Chondrocyte (in vitro differentiated cells): ENCODE data around the gene DNAH7. TPM values are rescaled to one million over a fixed set of nuclear protein-coding genes. Genes with fewer than 3 reads are reported as not detected.

Experiments used
- DNase-seq: peaks from one replicate; pipeline ENCODE4 v3.0.0; 2021; ENCODE audit warnings: mixed read lengths, low spot score
- H3K27ac Mint-ChIP-seq: one replicate; pipeline ENCODE4 v1.8.0; 2021; ENCODE audit warnings: mild to moderate bottlenecking, moderate library complexity, mixed read lengths; ENCODE audit not compliant: unreplicated experiment
- H3K27me3 Mint-ChIP-seq: 2 replicates; pipeline ENCODE4 v1.8.0; 2021; ENCODE audit warnings: low read depth, mixed read lengths
- H3K36me3 Mint-ChIP-seq: 2 replicates; pipeline ENCODE4 v1.8.0; 2021; ENCODE audit warnings: low read depth, mixed read lengths
- H3K4me1 Mint-ChIP-seq: 2 replicates; pipeline ENCODE4 v1.8.0; 2021; ENCODE audit warnings: low read depth, mild to moderate bottlenecking, mixed read lengths
- H3K4me3 Mint-ChIP-seq: one replicate; pipeline ENCODE4 v1.8.0; 2021; ENCODE audit warnings: mild to moderate bottlenecking, moderate library complexity, mixed read lengths; ENCODE audit not compliant: unreplicated experiment
- H3K9me3 Mint-ChIP-seq: 2 replicates; pipeline ENCODE4 v1.8.0; 2021; ENCODE audit warnings: low read depth, mixed read lengths
- total RNA-seq: library from RNA; stranded (reverse); gene quantifications from 3 replicates; pipeline ENCODE4 v1.2.1, GENCODE V29; 2021
- TF ChIP-seq, protein P1 (sequence below): fragments of 200-600 bp; sonication (generic); IDR thresholded peaks from 2 replicates; pipeline ENCODE4 v1.5.0; 2021; ENCODE audit warnings: antibody characterized with exemption, mild to moderate bottlenecking, moderate library complexity

The DNAH7 gene
- total RNA-seq, 1 donor from 2014 or later, result 0.20 TPM

DNA sequence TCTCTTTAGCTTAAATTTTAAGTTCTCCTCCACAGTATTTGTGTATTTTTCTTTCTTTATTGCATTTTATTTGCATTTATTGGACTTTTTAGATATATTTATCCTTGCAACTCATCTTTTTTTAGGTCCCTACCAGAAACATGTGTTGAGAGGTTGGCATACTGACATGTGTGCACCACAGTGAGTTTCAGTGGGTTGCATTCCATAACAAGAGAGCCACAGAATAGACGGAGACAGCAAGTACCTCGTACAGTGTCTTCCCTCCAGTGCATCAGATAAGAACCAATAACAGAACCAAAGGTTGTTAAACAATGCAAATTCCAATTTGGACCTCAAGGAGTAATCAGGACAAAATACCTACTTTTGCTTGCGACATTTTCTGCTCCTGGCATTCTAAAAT, 111.9 kb downstream of the DNAH7 start:
- Mint-ChIP-seq H3K4me3 (no peak overlapping the region), H3K27ac (no peak overlapping the region), H3K36me3 (no peaks in the 10 kb centered on the region), H3K9me3 (peaks cover 19% of the 10 kb centered on the region), H3K27me3 (peaks cover 11% of the 10 kb centered on the region), H3K4me1 (no peaks in the 10 kb centered on the region)
- DNase-seq, result no peak
- TF ChIP-seq, protein P1, sequence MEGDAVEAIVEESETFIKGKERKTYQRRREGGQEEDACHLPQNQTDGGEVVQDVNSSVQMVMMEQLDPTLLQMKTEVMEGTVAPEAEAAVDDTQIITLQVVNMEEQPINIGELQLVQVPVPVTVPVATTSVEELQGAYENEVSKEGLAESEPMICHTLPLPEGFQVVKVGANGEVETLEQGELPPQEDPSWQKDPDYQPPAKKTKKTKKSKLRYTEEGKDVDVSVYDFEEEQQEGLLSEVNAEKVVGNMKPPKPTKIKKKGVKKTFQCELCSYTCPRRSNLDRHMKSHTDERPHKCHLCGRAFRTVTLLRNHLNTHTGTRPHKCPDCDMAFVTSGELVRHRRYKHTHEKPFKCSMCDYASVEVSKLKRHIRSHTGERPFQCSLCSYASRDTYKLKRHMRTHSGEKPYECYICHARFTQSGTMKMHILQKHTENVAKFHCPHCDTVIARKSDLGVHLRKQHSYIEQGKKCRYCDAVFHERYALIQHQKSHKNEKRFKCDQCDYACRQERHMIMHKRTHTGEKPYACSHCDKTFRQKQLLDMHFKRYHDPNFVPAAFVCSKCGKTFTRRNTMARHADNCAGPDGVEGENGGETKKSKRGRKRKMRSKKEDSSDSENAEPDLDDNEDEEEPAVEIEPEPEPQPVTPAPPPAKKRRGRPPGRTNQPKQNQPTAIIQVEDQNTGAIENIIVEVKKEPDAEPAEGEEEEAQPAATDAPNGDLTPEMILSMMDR, result no peak

DNA sequence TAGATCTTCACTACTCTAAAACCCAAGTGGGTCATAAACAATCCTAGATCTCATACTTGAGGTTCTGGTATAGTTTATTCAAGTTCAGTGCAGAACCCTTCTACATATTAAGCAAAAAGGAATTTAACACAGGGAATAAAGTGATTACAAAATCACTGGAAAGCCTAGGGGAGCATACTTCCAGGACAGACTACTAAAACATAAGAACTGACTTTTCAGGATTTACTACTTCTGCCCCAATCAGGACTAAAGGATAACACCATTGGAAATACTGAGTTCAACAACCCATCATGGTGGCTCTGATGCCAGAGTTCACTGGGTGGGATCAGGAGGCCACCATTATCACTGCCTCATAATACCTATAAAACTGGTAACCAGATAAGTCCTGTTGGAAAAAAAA, 123.6 kb downstream of the DNAH7 start:
- H3K9me3 Mint-ChIP-seq, result peaks cover 10% of the 10 kb centered on the region
- H3K4me1 Mint-ChIP-seq, result no peaks in the 10 kb centered on the region
- H3K4me3 Mint-ChIP-seq, result no peak overlapping the region
- DNase-seq, result no peak
- peaks cover 36% of the 10 kb centered on the region for H3K27me3 Mint-ChIP-seq
- no peak overlapping the region for H3K27ac Mint-ChIP-seq
- no peaks in the 10 kb centered on the region for H3K36me3 Mint-ChIP-seq
- TF ChIP-seq, protein P1, result no peak

DNA sequence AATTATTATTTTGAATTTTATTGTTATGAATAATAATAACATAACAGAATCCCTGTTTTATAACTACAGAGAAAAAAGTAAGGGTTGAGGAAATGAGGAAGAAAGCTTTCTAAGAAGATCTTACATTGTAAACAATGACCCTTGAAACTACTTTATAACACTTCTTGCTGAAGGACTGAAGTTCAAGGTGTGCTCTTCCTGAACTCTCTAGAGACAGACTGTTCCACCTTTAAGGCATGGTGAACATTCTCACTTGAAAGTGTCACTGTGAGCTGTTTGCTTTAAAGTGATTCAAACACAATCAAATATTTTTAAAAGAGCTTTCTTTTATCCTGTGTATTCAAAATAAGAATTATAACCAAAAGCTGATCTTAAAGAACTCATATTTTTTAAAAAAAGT, 131.5 kb downstream of the DNAH7 start:
- Mint-ChIP-seq H3K4me3 (no peak overlapping the region), H3K27ac (no peak overlapping the region), H3K27me3 (peaks cover 22% of the 10 kb centered on the region), H3K4me1 (no peaks in the 10 kb centered on the region), H3K9me3 (peaks cover 3% of the 10 kb centered on the region), H3K36me3 (peaks cover 2% of the 10 kb centered on the region)
- TF ChIP-seq, protein P1, result no peak
- DNase-seq, result no peak

DNA sequence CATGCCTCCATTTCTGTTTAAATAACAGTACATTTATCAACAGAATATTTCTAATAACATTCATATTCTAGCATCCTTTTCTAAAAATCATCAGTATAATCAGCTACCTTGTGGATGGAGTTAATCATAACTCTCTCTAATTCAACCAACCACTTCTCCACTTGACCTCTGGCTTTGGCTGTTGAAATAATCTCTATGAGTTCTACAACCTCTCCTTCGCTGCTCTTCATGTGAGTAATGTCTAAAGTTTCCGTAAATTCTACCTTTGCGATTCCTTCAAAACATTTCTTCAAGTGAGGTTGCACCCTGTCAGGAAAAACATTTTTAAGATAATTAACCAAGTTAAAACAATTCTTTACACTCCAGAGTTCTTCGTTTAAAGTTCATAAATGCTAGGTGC, 134.2 kb downstream of the DNAH7 start:
- Mint-ChIP-seq H3K36me3 (peaks cover 2% of the 10 kb centered on the region), H3K9me3 (peaks cover 10% of the 10 kb centered on the region), H3K4me1 (no peaks in the 10 kb centered on the region), H3K27me3 (peaks cover 9% of the 10 kb centered on the region), H3K27ac (no peak overlapping the region), H3K4me3 (no peak overlapping the region)
- DNase-seq, result no peak
- TF ChIP-seq, protein P1, result no peak

DNA sequence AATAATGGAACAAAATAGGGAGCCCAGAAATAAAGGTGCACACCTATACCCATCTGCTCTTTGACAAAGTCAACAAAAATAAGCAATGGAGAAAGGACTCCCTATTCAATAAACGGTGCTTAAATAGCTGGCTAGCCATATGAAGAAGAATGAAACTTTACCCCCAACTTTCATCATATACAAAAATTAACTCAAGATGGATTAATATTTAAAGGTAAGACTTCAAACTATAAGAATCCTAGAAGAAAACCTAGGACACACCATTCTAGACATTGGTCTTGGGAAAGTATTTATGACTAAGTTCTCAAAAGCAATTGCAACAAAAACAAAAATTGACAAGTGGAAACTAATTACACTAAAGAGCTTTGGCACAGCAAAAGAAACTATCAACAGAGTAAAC, 139.1 kb downstream of the DNAH7 start:
- H3K4me3 Mint-ChIP-seq, result no peak overlapping the region
- peaks cover 15% of the 10 kb centered on the region for H3K9me3 Mint-ChIP-seq
- H3K27me3 Mint-ChIP-seq, result peaks cover 4% of the 10 kb centered on the region
- peaks cover 2% of the 10 kb centered on the region for H3K36me3 Mint-ChIP-seq
- TF ChIP-seq, protein P1, result no peak
- no peak for DNase-seq
- H3K27ac Mint-ChIP-seq, result no peak overlapping the region
- H3K4me1 Mint-ChIP-seq, result no peaks in the 10 kb centered on the region
